KG1 (cell line): Measurements from ENCODE around the gene SLC35B3.
"Not testable (repeated sequence)": the region's sequence is repeated elsewhere in the genome, so short reads cannot be mapped to it uniquely, and the experiment has no call there.

ENCODE experiments used
- DNase-seq: peaks from one replicate; lab custom pipeline; 2025; lab: John Stamatoyannopoulos, UW

The SLC35B3 gene

GRCh38 chr6:8435093-8435844 is at the start of gene SLC35B3:
SLC35B3 (minus strand) TSS chr6:8435545.
- DNase-seq: peak; percentile 94

GRCh38 chr6:8483650-8484049 is 48.3 kb upstream of the SLC35B3 start:
- DNase-seq: no peak

GRCh38 chr6:8481727-8482126 is 46.4 kb upstream of the SLC35B3 start:
- peak; percentile 8 for DNase-seq

- no peak for DNase-seq
Measured at GRCh38 chr6:8478418-8478817, 43.1 kb upstream of the SLC35B3 start.

- DNase-seq: no peak
Measured at GRCh38 chr6:8476656-8477055, 41.3 kb upstream of the SLC35B3 start.

GRCh38 chr6:8468552-8469356 is 33.4 kb upstream of the SLC35B3 start:
- no peak for DNase-seq

GRCh38 chr6:8462694-8463093 is 27.3 kb upstream of the SLC35B3 start:
- DNase-seq: no peak

- DNase-seq: no peak
Measured at GRCh38 chr6:8462169-8462568, 26.8 kb upstream of the SLC35B3 start.

- DNase-seq: no peak
Measured at GRCh38 chr6:8446391-8446790, 11.0 kb upstream of the SLC35B3 start.

GRCh38 chr6:8445930-8446329 is 10.6 kb upstream of the SLC35B3 start:
- not testable (repeated sequence) for DNase-seq

- no peak for DNase-seq
Measured at GRCh38 chr6:8442150-8442549, 6.8 kb upstream of the SLC35B3 start.

GRCh38 chr6:8441452-8441851 is 6.1 kb upstream of the SLC35B3 start:
- DNase-seq: no peak

- DNase-seq: no peak
Measured at GRCh38 chr6:8439601-8440268, 4.4 kb upstream of the SLC35B3 start.

GRCh38 chr6:8437813-8438212 is 2.5 kb upstream of the SLC35B3 start:
- no peak for DNase-seq

- DNase-seq: no peak
Measured at GRCh38 chr6:8436966-8437365, 1.6 kb upstream of the SLC35B3 start.

GRCh38 chr6:8435845-8436168 is 462 bp upstream of the SLC35B3 start:
- no peak for DNase-seq

- no peak for DNase-seq
Measured at GRCh38 chr6:8434727-8435092, 635 bp downstream of the SLC35B3 start.

GRCh38 chr6:8432614-8433013 is 2.7 kb downstream of the SLC35B3 start:
- DNase-seq: no peak

- DNase-seq: no peak
Measured at GRCh38 chr6:8429821-8430220, 5.5 kb downstream of the SLC35B3 start.

- not testable (repeated sequence) for DNase-seq
Measured at GRCh38 chr6:8426544-8426943, 8.8 kb downstream of the SLC35B3 start.

- DNase-seq: no peak
Measured at GRCh38 chr6:8420031-8420588, 15.2 kb downstream of the SLC35B3 start.

GRCh38 chr6:8415913-8416312 is 19.4 kb downstream of the SLC35B3 start:
- DNase-seq: no peak

GRCh38 chr6:8415280-8415679 is 20.1 kb downstream of the SLC35B3 start:
- no peak for DNase-seq
